Common myeloid progenitor, CD34-positive (primary cell): ENCODE data around the gene FOXRED2. TPM values are rescaled to one million over a fixed set of nuclear protein-coding genes. Genes with fewer than 3 reads are reported as not detected.

Experiments used
- CTCF ChIA-PET: fragments of 350-600 bp; sonication (Branson Sonifier 250); formaldehyde crosslinking; loops from one replicate; lab custom pipeline; 2021; ENCODE audit warnings: antibody characterized with exemption; lab: Charles Lee
- POLR2A ChIA-PET: fragments of 350-600 bp; sonication (Branson Sonifier 250); formaldehyde crosslinking; loops from one replicate; lab custom pipeline; 2021; ENCODE audit warnings: antibody characterized with exemption; lab: Charles Lee
- DNase-seq, 3 donors: peaks; one replicate each; pipeline versions ENCODE4 v3.0.0 to v3.0.0-alpha.2; 2013
- H3K27ac ChIP-seq, 2 experiments: 1 replicate in 1 of 2; 2 replicates in 1 of 2; pipeline ENCODE4 v1.7.0; 2013; ENCODE audit warnings: inconsistent platforms in 2 of 2, low read length in 2 of 2, mild to moderate bottlenecking in 2 of 2, low read depth in 1 of 2, moderate library complexity in 1 of 2; ENCODE audit not compliant: severe bottlenecking in 2 of 2, insufficient read depth in 1 of 2, poor library complexity in 1 of 2
- H3K27me3 ChIP-seq, 5 experiments: replicated peaks in 2 of 5; 1 replicate in 3 of 5; 2 replicates in 2 of 5; pipeline versions ENCODE4 v1.6.1 to v1.7.0; 2013; ENCODE audit warnings: low read length in 4 of 5, mild to moderate bottlenecking in 2 of 5, moderate library complexity in 2 of 5, inconsistent platforms in 1 of 5; ENCODE audit not compliant: insufficient read depth in 5 of 5, control insufficient read depth in 4 of 5
- H3K36me3 ChIP-seq, 4 experiments: 1 replicate in 2 of 4; 2 replicates in 2 of 4; pipeline versions ENCODE4 v1.6.1 to v1.7.0; 2013; ENCODE audit warnings: low read length in 3 of 4, control low read depth in 1 of 4, mild to moderate bottlenecking in 1 of 4; ENCODE audit not compliant: control insufficient read depth in 4 of 4, insufficient read depth in 4 of 4
- H3K4me1 ChIP-seq, 4 experiments: 1 replicate in 3 of 4; 2 replicates in 1 of 4; pipeline versions ENCODE4 v1.6.1 to v1.7.1; 2013; ENCODE audit warnings: low read length in 3 of 4, mild to moderate bottlenecking in 3 of 4, control low read depth in 1 of 4, inconsistent platforms in 1 of 4, moderate library complexity in 1 of 4; ENCODE audit not compliant: control insufficient read depth in 4 of 4, insufficient read depth in 4 of 4; ENCODE audit errors: control extremely low read depth in 1 of 4
- H3K4me3 ChIP-seq, 7 experiments: 1 replicate in 4 of 7; 2 replicates in 3 of 7; pipeline versions ENCODE4 v1.5.1 to v1.7.0; 2013; ENCODE audit warnings: mild to moderate bottlenecking in 7 of 7, low read length in 6 of 7, moderate library complexity in 6 of 7, inconsistent platforms in 2 of 7, low read depth in 2 of 7, control low read depth in 1 of 7; ENCODE audit not compliant: insufficient read depth in 4 of 7, control insufficient read depth in 1 of 7; ENCODE audit errors: extremely low read depth in 1 of 7
- H3K9me3 ChIP-seq, 5 experiments: 1 replicate in 4 of 5; 2 replicates in 1 of 5; pipeline versions ENCODE4 v1.6.1 to v1.7.1; 2013; ENCODE audit warnings: low read length in 4 of 5, mild to moderate bottlenecking in 2 of 5, inconsistent platforms in 1 of 5, low read depth in 1 of 5, moderate library complexity in 1 of 5; ENCODE audit not compliant: control insufficient read depth in 4 of 5, insufficient read depth in 2 of 5; ENCODE audit errors: control extremely low read depth in 1 of 5
- WGBS: methylation state at CpG from one replicate; pipeline ENCODE4 v1.1.5; 2013; ENCODE audit not compliant: insufficient coverage; 5-methylcytosine and 5-hydroxymethylcytosine counted together
- polyA plus RNA-seq: library from polyadenylated mRNA; unstranded; fragments of 120-200 nt; gene quantifications from one replicate; pipeline ENCODE4 v1.2.1, GENCODE V29; 2013

Gene FOXRED2
- 6.1 TPM for polyA plus RNA-seq

DNA sequence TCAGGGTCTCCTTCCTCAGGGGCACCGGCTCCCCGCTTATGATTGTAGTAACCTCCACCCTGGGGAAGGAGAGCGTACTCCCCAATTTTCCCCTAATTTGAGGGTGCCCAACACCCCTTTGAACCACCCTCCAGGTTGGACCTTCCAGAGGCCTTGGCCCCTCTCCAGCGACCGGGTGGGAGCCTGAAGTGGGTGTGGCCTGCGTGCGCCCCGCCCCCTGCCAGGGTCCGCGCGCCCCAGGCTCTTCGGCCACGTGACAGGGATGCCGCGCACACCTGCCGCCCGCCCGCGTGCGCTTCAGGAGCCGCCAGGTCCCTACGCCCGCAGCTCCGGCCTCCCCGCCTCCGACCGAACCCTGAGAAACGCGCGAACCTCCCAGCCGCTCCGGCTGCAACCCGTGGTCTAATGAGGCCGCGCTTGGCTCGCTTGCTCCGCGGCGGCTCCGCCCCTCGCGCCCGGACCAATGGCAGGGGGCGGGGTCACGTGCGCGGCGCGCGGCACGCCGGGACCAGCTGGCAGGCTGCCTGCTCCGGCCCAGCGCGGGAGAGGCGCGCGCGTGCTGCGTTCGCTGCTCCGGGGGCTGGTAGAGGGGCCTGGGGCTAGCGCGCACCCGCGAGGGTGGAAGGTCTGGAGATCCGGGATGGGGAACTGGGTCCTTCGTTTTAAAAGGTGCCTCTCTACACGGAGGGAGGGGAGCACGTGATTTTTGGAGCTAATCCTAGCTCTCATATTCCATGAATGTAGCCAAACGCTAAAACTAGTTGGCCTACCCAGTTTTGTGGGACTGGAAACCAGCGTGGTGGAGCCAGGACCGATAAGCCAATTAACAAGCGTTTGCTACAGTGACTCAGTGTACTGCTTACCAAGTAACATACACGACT, at the start of gene FOXRED2:
TSS of gene FOXRED2 (minus strand) at position 404 of the 881 bp plus-strand sequence. CDS start 618 bp downstream, outside the sequence.
- ChIA-PET CTCF (interaction anchor here (0.8 to 2.7 kb wide), 4 partner anchors 10 to 17 kb away, joined by 3 to 15 read pairs (median 6); no protein-coding TSS in a partner anchor), POLR2A (interaction anchor here (1.2 to 1.4 kb wide), 2 partner anchors 13 to 23 kb away, joined by 3 to 4 read pairs; no protein-coding TSS in a partner anchor)
- H3K27ac ChIP-seq, result no peak within 1 kb of the TSS
- H3K9me3 ChIP-seq, result no peaks in the 10 kb centered on the region
- peak within 1 kb of the TSS; percentile 25 to 73 (median 62) for H3K4me3 ChIP-seq
- no peaks in the 10 kb centered on the region for H3K27me3 ChIP-seq
- peaks cover 6 to 42% (median 15%) of the 10 kb centered on the region in 4 experiments for H3K36me3 ChIP-seq
- 9% methylated on average over 44 of the region's 75 CpGs for WGBS
- peaks cover 3 to 28% (median 17%) of the 10 kb centered on the region in 4 experiments for H3K4me1 ChIP-seq
- peak; percentile 78 to 90 (median 89) for DNase-seq

GRCh38 chr22:36554098-36554497, 47.3 kb upstream of the FOXRED2 start:
- Histone ChIP-seq H3K9me3 (no peaks in the 10 kb centered on the region), H3K27ac (no peak overlapping the region), H3K36me3 (no peaks in the 10 kb centered on the region), H3K4me1 (peaks cover 0 to 25% (median 9%) of the 10 kb centered on the region in 4 experiments), H3K4me3 (no peak overlapping the region), H3K27me3 (peaks cover 0 to 2% (median 0%) of the 10 kb centered on the region in 5 experiments)
- ChIA-PET POLR2A (interaction anchor here (0.6 kb wide), 1 partner anchor 690 kb away, joined by 7 read pairs; the partner anchor contains the start of gene RAC2), CTCF (interaction anchor here (1.0 kb wide), 1 partner anchor 204 kb away, joined by 4 read pairs; no protein-coding TSS in a partner anchor)
- 52% methylated on average over 5 of the region's 5 CpGs for WGBS
- no peak for DNase-seq

DNA sequence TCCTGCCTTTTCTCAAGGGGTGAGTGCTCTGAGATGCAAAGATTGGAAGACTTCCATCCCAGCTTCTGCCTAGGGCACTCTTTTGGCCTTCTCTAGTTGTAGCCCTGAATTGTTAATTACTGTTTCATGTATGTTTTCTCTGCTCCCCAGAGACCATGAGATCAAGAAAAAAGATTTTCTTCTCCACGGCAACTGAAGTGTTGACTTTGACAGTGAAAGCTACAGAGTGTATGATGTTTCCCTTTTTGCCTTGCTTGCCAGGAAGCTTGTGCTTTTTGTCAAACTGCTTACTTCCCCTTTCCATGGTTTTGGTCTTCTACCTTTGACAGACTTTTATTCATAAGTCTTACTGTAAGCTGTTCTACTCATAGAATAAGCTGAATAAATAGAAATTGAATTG, 45.4 kb upstream of the FOXRED2 start:
- WGBS, result 0% methylated on average over 1 of the region's 1 CpG
- no peak overlapping the region for H3K27ac ChIP-seq
- H3K27me3 ChIP-seq, result peaks cover 0 to 2% (median 0%) of the 10 kb centered on the region in 5 experiments
- peak; percentile 44 to 87 (median 83) for DNase-seq
- no peaks in the 10 kb centered on the region for H3K9me3 ChIP-seq
- CTCF ChIA-PET, result interaction anchor here (0.6 to 1.7 kb wide), 5 partner anchors 10 to 416 kb away, joined by 3 to 5 read pairs (median 4); no protein-coding TSS in a partner anchor
- H3K4me3 ChIP-seq, result no peak overlapping the region
- H3K4me1 ChIP-seq, result peaks cover 0 to 30% (median 9%) of the 10 kb centered on the region in 4 experiments
- no peaks in the 10 kb centered on the region for H3K36me3 ChIP-seq
- POLR2A ChIA-PET, result no interaction called here

DNA sequence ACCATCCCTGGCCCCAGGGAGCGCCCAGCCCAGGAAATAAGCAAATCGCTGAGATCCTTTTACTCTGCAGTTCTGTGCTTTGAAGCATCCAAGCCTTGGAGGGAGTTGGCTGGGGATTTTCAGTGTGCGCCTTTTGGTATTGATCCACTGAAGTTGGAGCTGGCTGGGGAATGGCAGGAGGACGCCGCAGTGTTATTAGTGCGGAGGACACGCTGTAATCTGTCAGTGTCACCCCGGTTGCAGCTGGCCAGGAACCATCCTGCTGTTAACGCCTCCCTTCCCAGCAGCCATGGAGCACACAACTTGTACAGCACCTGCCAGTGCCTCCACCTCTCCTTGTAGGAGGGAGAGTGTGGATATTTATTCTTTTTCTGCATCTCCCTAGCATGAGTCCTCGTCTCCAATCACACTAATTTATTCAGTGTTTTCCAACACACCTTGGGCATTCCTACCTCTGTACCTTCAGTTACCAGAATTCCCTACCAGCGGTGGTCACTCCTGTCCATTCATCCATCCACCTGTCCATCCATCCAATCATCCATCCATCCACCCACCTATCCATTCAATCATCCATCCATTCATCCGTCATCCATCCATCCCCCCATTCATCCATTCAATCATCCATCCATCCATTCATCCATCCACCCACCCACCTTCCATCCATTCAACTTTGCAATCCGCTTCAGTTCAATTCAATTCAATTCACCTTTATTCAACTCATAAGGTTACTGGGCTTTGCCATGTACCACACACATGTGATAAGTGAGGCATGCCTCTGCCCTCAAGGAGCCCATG, 44.1 kb upstream of the FOXRED2 start:
- peaks cover 0 to 2% (median 0%) of the 10 kb centered on the region in 5 experiments for H3K27me3 ChIP-seq
- POLR2A ChIA-PET, result no interaction called here
- no peaks in the 10 kb centered on the region for H3K9me3 ChIP-seq
- H3K4me1 ChIP-seq, result peaks cover 0 to 33% (median 11%) of the 10 kb centered on the region in 4 experiments
- no peak overlapping the region for H3K4me3 ChIP-seq
- 95% methylated on average over 11 of the region's 13 CpGs for WGBS
- CTCF ChIA-PET, result interaction anchor here (0.9 to 1.7 kb wide), 2 partner anchors 8 to 207 kb away, joined by 3 to 4 read pairs; no protein-coding TSS in a partner anchor
- no peak overlapping the region for H3K27ac ChIP-seq
- DNase-seq, result no peak
- H3K36me3 ChIP-seq, result no peaks in the 10 kb centered on the region

- DNase-seq, result peak in 2 of 3 donors; percentile 28 to 29
- Histone ChIP-seq H3K27me3 (peaks cover 0 to 2% (median 0%) of the 10 kb centered on the region in 5 experiments), H3K4me1 (peaks cover 0 to 30% (median 10%) of the 10 kb centered on the region in 4 experiments), H3K36me3 (no peaks in the 10 kb centered on the region), H3K27ac (no peak overlapping the region), H3K9me3 (no peaks in the 10 kb centered on the region), H3K4me3 (no peak overlapping the region)
- ChIA-PET CTCF (interaction anchor here (1.0 to 1.7 kb wide), 2 partner anchors 13 to 18 kb away, joined by 3 to 5 read pairs; no protein-coding TSS in a partner anchor), POLR2A (no interaction called here)
- WGBS, result 100% methylated on average over 1 of the region's 5 CpGs
These were observed 42.2 kb upstream of the FOXRED2 start for GRCh38 chr22:36549033-36549432.

DNA sequence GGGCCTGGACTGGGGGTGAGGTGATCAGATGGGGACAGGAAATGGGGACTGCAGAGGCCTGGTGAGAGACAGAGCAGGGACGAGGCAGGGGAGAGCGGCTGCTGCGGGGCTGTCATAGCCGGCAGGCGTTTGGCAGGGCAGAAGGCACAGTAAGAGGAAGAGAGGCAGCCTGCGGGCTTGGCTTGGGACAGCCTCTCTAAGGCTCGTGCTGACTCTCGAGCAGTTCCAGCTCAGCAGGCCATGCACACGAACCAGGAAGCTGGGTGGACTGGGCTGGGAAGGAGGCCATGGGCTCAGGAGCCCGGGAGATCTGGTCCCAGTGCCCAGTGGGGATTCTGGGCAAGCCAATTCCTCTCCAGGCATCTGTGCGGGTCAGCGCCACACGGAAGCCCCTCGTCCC, 41.8 kb upstream of the FOXRED2 start:
- POLR2A ChIA-PET, result no interaction called here

More for the DNA sequence above, 41.8 kb upstream of the FOXRED2 start:
- H3K9me3 ChIP-seq, result no peaks in the 10 kb centered on the region
- H3K36me3 ChIP-seq, result no peaks in the 10 kb centered on the region
- CTCF ChIA-PET, result interaction anchor here (1.0 to 1.7 kb wide), 2 partner anchors 14 to 18 kb away, joined by 3 to 5 read pairs; no protein-coding TSS in a partner anchor
- DNase-seq, result no peak
- 79% methylated on average over 14 of the region's 14 CpGs for WGBS
- H3K27me3 ChIP-seq, result peaks cover 0 to 2% (median 0%) of the 10 kb centered on the region in 5 experiments
- no peak overlapping the region for H3K4me3 ChIP-seq
- no peak overlapping the region for H3K27ac ChIP-seq
- H3K4me1 ChIP-seq, result peaks cover 0 to 30% (median 10%) of the 10 kb centered on the region in 4 experiments
